A673 (cell line): ENCODE measurements around the gene DDR1.

ENCODE experiments used
- CTCF ChIP-seq: fragments of 300-800, 200-600 bp; sonication (generic); conservative IDR thresholded peaks from 2 replicates; pipeline ENCODE4 v1.5.1; 2017; ENCODE audit warnings: low read depth, mild to moderate bottlenecking, antibody characterized with exemption, low read length, moderate library complexity, mixed read lengths
- EZH2 ChIP-seq: fragments of 200-600 bp; sonication (generic); IDR thresholded peaks from 2 replicates; pipeline ENCODE4 v1.6.1; 2017; ENCODE audit warnings: borderline replicate concordance, low read depth, mild to moderate bottlenecking, mixed read lengths, antibody characterized with exemption, low read length; ENCODE audit not compliant: poor library complexity, severe bottlenecking

DNA sequence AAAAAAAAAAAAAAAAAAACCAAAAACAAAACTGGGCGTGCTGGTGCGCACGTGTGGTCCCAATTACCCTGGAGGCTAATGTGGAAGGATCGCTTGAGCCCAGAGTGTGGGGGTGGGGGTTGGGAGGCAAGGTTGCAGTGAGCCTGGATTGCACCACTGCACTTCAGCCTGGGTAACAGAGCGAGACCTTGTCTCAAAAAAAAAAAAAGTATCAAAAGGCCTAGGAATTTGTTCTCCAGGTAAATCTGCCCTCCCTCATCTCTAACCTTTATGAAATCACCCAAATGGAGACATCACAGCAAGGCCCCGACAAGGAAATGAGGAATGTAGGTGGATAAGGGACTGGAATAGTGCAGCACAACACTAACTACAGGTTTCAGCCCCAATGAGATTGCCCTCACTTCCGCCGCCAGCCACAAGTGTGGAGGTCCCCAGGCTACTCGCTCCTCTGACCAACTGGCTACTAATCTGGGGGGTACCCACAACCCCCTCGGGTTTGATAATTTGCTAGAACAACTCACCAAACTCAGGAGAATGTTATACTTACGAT lies 36.8 kb upstream of the DDR1 start:
- TF ChIP-seq CTCF = no peak
- no peak for TF ChIP-seq EZH2
